Stimulated activated CD4-positive, alpha-beta T cell treated with anti-CD3 and anti-CD28 coated beads, Interleukin-12 subunit alpha, Interleukin-12 subunit beta, amount 100 ng/mL, for 4 hours (primary cell): Measurements from ENCODE around the gene ULK4.
"Not testable (repeated sequence)": the region's sequence is repeated elsewhere in the genome, so short reads cannot be mapped to it uniquely, and the experiment has no call there.

ENCODE experiments used
- DNase-seq: peaks from one replicate; pipeline ENCODE4 v3.0.0-alpha.2; 2020

ULK4 gene

GRCh38 chr3:41683666-41684350 is 278.1 kb downstream of the ULK4 start:
- DNase-seq: no peak

DNA sequence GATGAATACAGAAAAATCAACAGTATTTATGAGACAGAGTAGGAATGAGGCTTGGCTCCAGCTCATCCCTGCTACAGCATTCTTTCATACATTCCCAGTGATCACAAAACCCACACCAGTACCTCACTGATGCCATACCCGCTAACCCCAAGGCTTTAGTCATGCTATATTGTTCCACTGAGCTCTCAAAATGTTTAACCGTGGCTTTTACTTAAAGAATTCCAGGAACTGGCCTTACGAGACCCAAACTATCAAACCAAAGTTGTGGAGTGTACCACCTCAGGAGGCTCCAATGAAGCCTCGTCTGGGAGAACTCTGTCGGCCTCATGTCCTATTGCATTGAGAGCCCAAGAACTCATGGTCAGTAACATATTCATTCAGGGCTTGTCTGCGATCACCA is 278.9 kb downstream of the ULK4 start:
- DNase-seq: no peak

DNA sequence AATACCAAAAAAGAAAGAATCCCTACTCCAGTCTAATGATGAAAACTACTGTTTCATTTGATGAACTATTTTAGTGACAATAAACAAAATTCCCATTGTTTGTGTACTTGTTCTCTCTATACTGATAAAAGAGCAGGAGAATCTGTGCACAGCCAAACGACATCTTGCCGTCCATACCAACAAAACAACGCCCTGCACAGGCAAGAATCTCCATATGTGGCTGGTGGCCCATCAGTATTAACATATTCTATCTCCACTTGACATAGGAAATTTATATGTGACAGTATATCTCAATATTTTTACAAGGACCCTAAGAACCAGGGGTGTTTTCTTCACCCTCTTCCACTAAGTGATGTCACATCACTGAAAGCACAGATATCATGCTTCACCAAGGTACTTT is 279.5 kb downstream of the ULK4 start:
- no peak for DNase-seq

- DNase-seq: no peak
Measured at GRCh38 chr3:41681479-41681878, 280.4 kb downstream of the ULK4 start.

- DNase-seq: no peak
Measured at GRCh38 chr3:41679374-41679773, 282.5 kb downstream of the ULK4 start.

DNA sequence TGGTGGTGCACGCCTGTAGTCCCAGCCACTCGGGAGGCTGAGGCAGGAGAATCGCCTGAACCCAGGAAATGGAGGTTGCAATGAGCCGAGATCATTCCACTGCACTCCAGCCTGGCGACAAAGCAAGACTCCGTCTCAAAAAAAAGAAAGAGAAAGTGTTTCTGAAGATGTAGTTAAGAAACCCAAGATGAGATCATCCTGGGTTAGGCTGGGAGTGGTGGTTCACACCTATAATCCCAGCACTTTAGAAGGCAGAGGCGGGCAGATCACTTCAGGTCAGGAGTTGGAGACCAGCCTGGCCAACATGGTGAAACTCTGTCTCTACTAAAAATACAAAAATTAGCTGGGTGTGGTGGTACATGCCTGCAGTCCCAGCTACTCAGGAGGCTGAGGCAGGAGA is 286.8 kb downstream of the ULK4 start:
- not testable (repeated sequence) for DNase-seq

GRCh38 chr3:41674449-41674848 is 287.5 kb downstream of the ULK4 start:
- DNase-seq: no peak

DNA sequence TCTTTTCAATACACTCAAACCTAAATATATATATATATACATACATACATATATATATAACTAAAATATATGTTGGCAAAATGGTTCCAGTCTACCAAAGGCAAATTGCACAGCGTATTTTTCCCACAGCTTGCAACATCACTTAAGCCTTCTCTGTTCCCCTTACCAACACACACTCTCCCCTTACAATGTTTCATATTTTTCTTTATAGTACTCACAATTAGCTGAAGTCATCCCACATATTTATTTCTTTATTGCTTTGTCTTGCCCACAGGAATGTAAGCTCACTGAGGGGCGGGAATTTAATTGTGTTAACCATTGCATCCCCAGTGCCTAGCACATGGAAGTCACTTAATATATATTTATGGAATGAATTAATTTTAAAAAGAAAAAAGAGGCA is 288.3 kb downstream of the ULK4 start:
- DNase-seq: no peak

- DNase-seq: no peak
Measured at GRCh38 chr3:41668379-41668778, 293.5 kb downstream of the ULK4 start.

GRCh38 chr3:41662288-41662687 is 299.6 kb downstream of the ULK4 start:
- DNase-seq: no peak

DNA sequence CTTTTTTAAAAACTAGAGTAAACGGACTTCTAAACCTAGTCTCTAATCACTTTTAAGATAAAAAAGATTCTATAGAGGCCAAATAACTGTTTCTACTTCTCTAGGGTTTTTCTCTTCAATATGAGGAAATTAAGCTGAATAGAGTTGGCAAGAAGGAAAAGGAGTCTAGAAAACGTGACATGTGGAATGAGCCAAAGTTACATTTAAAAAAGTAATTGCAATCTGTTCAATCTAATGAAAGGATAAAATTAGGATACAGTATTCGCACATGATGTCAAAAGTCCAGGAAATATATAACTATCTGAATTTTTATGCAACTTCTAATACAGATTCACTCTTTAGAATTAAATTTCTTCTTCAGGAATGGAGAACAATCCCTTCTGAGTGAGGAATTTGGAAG is 300.1 kb downstream of the ULK4 start:
- DNase-seq: no peak

DNA sequence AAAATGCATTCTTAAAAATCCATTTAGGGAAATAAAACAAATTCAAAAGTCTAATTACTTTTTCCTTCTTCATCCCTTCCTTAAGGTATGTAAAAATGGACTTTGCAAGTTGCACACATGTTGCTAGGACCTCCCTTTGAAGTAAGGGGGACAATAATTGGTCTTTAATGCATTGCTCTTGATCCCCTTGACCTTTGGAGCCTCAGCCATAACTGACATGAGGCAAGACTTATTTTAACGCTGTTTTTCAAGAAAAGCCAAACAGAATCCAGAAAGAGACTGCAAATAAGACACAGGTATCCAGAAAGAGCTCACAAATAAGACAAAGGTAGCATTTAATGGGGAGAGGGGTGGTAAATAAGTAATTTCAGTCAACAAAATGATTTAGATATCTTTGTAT is 301.4 kb downstream of the ULK4 start:
- no peak for DNase-seq

DNA sequence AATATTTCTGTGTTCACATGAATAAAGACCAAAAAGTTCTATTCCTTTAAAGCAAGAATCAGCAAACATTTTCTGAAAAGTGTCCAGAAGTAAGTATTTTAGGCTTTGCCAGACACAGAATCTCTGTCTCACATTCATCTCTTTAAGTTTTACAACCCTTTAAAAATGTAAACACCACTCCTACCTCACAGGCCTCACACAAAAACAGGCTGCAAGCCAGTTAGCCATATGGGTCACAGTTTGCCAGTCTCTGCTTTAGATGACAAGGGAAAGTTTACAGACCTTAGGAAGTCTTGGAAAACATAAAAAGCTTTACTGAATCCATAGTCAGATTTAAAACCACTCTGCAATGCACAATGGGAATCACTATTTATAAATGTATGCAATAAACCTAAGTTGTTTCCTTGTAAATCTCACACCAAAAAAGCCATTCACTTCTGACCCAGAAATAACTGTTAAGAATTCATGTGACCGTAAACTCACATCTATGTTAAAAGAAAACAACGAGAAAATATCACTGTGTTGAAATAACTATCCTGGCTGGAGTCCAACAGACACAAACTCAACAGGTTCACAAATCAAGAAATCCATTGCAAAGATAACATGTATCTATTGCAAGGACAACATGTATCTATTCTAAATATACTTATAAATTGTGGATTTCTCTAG is 308.2 kb downstream of the ULK4 start:
- no peak for DNase-seq

DNA sequence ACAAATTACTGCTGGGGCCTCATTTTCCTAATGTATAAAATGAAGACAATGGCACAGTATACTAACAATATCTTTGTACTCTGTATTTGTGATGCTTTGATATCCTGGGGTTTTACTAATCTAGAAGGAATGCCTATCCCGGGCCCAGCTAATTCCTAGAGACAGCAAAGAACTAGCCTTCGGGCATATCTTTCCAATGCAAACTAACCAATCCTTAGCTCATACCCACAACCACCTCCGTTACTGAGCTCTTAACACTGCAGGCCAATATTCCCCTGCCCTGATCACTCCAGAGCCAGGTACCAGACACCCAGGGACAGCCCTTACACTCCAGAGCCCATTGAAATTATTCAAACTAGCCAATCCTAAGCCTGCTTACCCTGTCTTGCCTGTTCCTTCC is 309.0 kb downstream of the ULK4 start:
- no peak for DNase-seq

DNA sequence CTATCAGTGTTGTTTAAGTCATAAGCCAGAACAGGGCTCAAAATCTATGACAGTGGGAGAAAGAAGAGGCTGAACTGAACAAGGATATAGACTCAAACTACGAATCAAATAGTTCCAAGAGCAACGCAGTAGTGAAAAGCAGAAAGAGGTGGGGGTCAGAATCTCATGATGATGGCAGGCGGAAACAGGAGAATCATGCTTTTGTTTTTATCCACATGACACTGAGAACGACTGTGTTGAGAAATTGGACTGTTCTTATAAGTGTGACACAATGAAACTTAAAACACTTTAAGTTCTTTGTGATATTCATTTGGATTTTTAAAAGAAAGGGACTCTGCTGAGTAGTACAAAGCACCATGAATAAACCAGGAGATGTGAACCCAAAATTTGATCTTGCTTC is 309.4 kb downstream of the ULK4 start:
- no peak for DNase-seq

GRCh38 chr3:41651718-41652117 is 310.2 kb downstream of the ULK4 start:
- DNase-seq: no peak

GRCh38 chr3:41650406-41650805 is 311.5 kb downstream of the ULK4 start:
- no peak for DNase-seq

DNA sequence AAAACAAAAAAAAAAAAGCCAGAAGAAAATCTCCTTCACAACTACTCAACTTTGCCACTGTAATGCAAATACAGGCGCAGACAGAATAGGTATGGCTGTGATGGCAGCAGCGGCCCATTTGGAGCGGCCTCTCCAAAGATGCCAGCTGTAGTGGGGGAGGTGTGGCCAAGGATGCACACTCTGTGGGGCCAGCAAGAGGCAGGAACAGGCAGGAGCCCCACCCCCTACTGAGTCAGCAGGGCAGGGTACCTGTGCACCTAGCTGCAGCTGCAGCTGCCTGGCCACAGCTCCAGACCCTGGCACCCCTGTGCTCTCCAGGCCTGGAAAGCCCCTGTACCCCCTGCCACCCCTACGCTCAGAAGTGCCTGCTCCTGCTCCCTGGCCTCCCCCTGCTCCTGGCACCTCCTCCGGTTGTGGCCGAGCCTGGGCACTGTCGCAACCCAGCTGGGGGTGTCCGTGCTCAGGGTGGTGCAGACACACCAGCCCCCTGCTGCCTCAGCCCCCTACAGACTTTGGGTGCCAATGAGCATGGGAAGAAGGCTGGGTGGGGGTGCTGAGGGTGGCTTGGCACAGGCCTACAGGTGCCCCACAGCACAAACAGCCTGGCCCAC is 312.7 kb downstream of the ULK4 start:
- no peak for DNase-seq

DNA sequence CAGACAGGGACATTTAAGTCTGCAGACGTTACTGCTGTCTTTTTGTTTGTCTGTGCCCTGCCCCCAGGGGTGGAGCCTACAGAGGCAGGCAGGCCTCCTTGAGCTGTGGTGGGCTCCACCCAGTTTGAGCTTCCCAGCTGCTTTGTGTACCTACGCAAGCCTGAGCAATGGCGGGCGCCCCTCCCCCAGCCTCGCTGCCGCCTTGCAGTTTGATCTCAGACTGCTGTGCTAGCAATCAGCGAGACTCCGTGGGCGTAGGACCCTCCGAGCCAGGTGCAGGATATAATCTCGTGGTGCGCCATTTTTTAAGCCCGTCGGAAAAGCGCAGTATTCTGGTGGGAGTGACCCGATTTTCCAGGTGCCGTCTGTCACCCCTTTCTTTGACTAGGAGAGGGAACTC is 314.2 kb downstream of the ULK4 start:
- not testable (repeated sequence) for DNase-seq

DNA sequence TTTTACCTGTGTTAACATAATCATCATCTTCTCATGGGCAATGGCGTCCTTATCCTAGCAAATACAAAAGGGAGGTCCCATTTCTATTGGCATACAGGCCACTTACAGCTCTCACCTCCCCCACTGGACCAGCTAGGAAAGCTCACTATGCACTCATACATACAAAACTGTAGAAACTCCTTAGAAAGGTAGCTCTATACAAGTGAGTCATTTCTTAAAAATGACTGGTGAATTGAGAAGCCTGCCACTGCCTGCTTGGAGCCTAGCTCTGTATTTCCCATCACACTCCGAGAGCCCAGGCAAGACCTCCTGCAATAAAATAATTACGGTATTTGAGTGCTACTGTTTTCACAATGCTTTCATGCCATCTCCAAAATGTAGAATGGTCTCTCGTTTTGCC is 321.8 kb downstream of the ULK4 start:
- DNase-seq: no peak

- no peak for DNase-seq
Measured at GRCh38 chr3:41638381-41638780, 323.5 kb downstream of the ULK4 start.

DNA sequence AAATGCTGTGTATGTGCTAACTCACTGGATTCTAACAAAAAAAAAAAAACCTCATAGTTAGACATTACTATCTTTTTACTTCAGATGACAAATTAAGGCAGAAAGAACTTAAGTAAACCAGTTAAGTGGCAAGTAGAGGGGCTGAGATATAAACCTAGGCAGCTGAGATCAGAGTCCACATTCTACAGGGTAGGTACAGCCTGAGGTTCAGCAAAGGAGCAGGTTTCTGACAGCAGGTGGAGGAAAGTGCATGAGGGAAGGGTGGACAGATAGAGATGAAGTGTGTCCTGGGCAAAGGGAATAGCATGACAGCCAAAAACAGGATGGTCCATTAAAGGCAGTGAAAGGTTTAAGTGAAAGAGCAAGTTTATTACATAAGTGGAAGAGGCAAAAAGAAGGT is 329.2 kb downstream of the ULK4 start:
- DNase-seq: no peak

- no peak for DNase-seq
Measured at GRCh38 chr3:41630708-41631107, 331.2 kb downstream of the ULK4 start.

DNA sequence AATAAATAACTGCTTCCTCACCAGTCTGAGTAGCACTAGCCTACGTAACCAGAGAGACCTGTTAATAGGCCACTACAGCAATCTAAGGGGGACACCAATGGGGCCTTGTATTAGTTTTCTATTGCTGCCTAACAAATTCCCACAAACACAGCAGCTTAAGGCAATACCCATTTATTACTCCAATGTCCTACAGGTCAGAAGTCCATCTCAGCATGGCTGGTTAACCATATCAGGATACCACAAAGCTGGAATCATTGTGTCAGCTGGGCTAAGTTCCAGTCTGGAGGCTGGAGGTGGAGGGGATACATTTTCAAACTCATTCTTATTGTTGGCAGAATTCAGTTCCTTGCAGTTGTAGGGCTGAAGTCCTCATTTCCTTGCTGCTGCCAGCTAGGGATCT is 331.9 kb downstream of the ULK4 start:
- no peak for DNase-seq

- DNase-seq: no peak
Measured at GRCh38 chr3:41629072-41629471, 332.8 kb downstream of the ULK4 start.
